Stimulated activated CD4-positive, alpha-beta T cell treated with anti-CD3 and anti-CD28 coated beads, Interleukin-2, amount 100 ng/mL, for 4 hours (primary cell): ENCODE results near the gene SPRYD4.
A peak's percentile ranks its signal among the peaks of the same experiment; 100 is the strongest.

Source experiments
- DNase-seq: peaks from one replicate; pipeline ENCODE4 v3.0.0-alpha.2; 2020; ENCODE audit warnings: low read depth

SPRYD4 gene

GRCh38 chr12:56521590-56522371 is 53.4 kb downstream of the SPRYD4 start, which contains the start of gene RBMS2:
RBMS2 (plus strand) TSS chr12:56521820; CDS start chr12:56522024, 204 bp downstream.
- peak; percentile 2 for DNase-seq

GRCh38 chr12:56522411-56523193 is 54.2 kb downstream of the SPRYD4 start:
- DNase-seq: no peak

- DNase-seq: no peak
Measured at GRCh38 chr12:56528846-56529245, 60.5 kb downstream of the SPRYD4 start.
